NCI-H526 treated with DMSO at 0.1 percent for 48 hours (cell line): Measurements from ENCODE around the gene CHMP4B.

ENCODE experiments used
- DNase-seq: peaks from one replicate; lab custom pipeline; 2025; lab: John Stamatoyannopoulos, UW

CHMP4B gene

GRCh38 chr20:33900521-33901131 is 89.5 kb downstream of the CHMP4B start:
- no peak for DNase-seq

DNA sequence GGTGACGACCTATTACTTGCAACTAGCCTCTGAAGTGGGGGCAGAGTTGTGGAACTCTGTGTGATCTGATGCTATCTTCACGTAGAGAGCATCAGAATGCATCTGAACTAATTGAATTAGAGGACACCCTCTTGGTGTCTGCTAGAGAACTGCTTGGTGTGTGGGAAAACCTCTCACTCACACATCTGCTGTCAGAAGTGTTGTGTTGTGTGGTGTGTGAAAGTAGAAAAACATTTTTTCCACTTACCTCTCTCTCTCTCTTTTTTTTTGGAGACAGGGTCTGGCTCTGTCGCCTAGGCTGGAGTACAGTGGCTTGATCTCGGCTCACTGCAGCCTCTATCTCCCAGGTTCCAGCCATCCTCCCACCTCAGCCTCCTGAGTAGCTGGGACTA is 90.0 kb downstream of the CHMP4B start:
- DNase-seq, result no peak

DNA sequence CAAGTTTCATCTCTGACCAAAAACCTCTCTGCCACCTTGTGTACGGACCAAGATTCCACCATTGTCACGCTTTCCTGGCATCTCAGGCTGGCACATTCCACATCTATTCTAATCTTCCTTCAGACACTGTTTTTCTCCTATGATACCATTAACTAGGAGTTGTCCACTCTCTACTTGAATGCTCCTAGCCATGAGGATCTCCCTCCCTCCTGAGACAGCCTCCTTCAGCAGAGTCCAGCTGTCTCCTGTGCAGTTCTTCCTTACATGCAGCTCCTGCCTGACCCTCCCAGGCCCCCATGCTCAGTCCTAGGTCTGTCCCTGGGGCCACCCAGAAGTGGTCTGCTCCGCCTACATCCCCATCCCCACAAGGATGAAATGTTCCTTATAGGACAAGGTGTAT is 90.9 kb downstream of the CHMP4B start:
- no peak for DNase-seq
